Pancreas (tissue), 10 donors: ENCODE measurements around the gene ZDHHC7. TPM values are rescaled to one million over a fixed set of nuclear protein-coding genes. Genes with fewer than 3 reads are reported as not detected.

Source experiments
- ATAC-seq, 4 donors: fragments of 200-7000 bp; cut with Tn5 transposase; one replicate each; pipeline versions ENCODE4 v1.8.0 to v1.9.1; 2020; ENCODE audit warnings: mild to moderate bottlenecking in 4 of 4, moderate library complexity in 4 of 4
- DNase-seq, 6 donors: peaks; one replicate each; pipeline ENCODE4 v3.0.0-alpha.2; 2020
- FAIRE-seq: peaks from 2 replicates; lab custom pipeline; 2012; peaks lifted over from hg19 to GRCh38; lab: Jason Lieb, UNC
- H3K27ac ChIP-seq, 4 donors: fragments of 200-600 bp; sonication (generic); 1 replicate in 3 of 4; 2 replicates in 1 of 4; pipeline versions ENCODE4 v1.5.0 to v1.8.0; 2020
- H3K27me3 ChIP-seq, 4 donors: fragments of 200-600 bp; one replicate each; pipeline ENCODE4 v1.8.0; 2021
- H3K36me3 ChIP-seq, 3 donors: fragments of 200-600 bp; sonication (generic) in 1 of 3; one replicate each; pipeline versions ENCODE4 v1.5.0 to v1.8.0; 2020 to 2021
- H3K4me1 ChIP-seq, 3 donors: fragments of 200-600 bp; one replicate each; pipeline ENCODE4 v1.8.0; 2021
- H3K4me3 ChIP-seq, 4 donors: fragments of 200-600 bp; sonication (generic) in 2 of 4; one replicate each; pipeline versions ENCODE4 v1.5.0 to v1.8.0; 2020 to 2021
- H3K9me3 ChIP-seq, 4 donors: fragments of 200-600 bp; one replicate each; pipeline ENCODE4 v1.8.0; 2021
- CTCF ChIP-seq, 4 donors: fragments of 200-600 bp; sonication (generic) in 3 of 4; IDR thresholded peaks; one replicate each; pipeline versions ENCODE4 v1.5.0 to v1.8.0; 2021; ENCODE audit warnings: antibody characterized with exemption in 4 of 4
- WGBS, 2 donors: extraction: QIAGEN DNeasy Blood & Tissue Kit; methylation state at CpG; one replicate each; pipeline ENCODE4 v1.1.7; 2013; 5-methylcytosine and 5-hydroxymethylcytosine counted together
- intact Hi-C, 3 donors: fragments of 100-400 bp; cut with DNase I; formaldehyde crosslinking; loops; one replicate each; pipeline versions ENCODE4 v1.11.1 to v1.14.2; 2022
- polyA plus RNA-seq, 2 donors: library from polyadenylated mRNA; stranded (reverse); fragments of 200-250 nt; gene quantifications; one replicate each; pipeline ENCODE4 v1.2.3, GENCODE V29; 2013
- total RNA-seq, 6 donors: library from RNA; stranded (reverse); fragmentation: NEBNext Ultra II Directional in 4 of 6; extraction: Animal tissue kit (Norgen Biotek cat#: 25700) in 4 of 6; gene quantifications; one replicate each; pipeline versions ENCODE4 v1.2.1 to v1.2.4, GENCODE V29; 2021 to 2023
- donor health status: healthy with polysubstance abuse.
- donor health status: DM: no; HTN: no; CAD: no; lungs with moderate emphysema.
- donor health status: DM: no; HTN: no; CAD: no.
- donor health status: control.
- donor health status: control.
- donor health status: Bipolar disorder and iron deficiency.
- donor health status: DM: yes; HTN: yes; CAD: no.
- donor health status: DM: no; HTN: no; CAD: no.
- donor health status: DM: no; HTN: no; CAD: no.
- donor health status: DM: yes; HTN: yes; CAD: no.

Gene ZDHHC7
- total and polyA plus RNA-seq, 8 donors: 10.7 to 28.8 (median 17.9) TPM

GRCh38 chr16:85017151-85017550 lies 5.8 kb upstream of the ZDHHC7 start:
- DNase-seq (peak in 1 of 6 donors; percentile 2), ATAC-seq (peak in 1 of 4 donors; percentile 8)

GRCh38 chr16:85015481-85016187 lies 4.3 kb upstream of the ZDHHC7 start:
- Histone ChIP-seq H3K36me3 (no peaks in the 10 kb centered on the region), H3K4me1 (peaks cover 10 to 17% (median 16%) of the 10 kb centered on the region in 3 donors), H3K27me3 (no peaks in the 10 kb centered on the region), H3K4me3 (no peak overlapping the region), H3K27ac (no peak overlapping the region), H3K9me3 (no peaks in the 10 kb centered on the region)
- FAIRE-seq: no peak
- 89 to 93% methylated on average over 5 of the region's 5 CpGs for WGBS, 2 donors
- ATAC-seq: no peak
- TF ChIP-seq CTCF (IDR thresholded peaks at IDR 0.05): no peak
- no peak for DNase-seq
- intact Hi-C loops: no loop called here

More at GRCh38 chr16:85017151-85017550, 5.8 kb upstream of the ZDHHC7 start:
- intact Hi-C loops: no loop called here
- no peaks in the 10 kb centered on the region for H3K27me3 ChIP-seq
- no peaks in the 10 kb centered on the region for H3K36me3 ChIP-seq
- no peak overlapping the region for H3K27ac ChIP-seq
- H3K4me3 ChIP-seq: no peak overlapping the region
- H3K4me1 ChIP-seq: peaks cover 10 to 17% (median 16%) of the 10 kb centered on the region in 3 donors
- H3K9me3 ChIP-seq: no peaks in the 10 kb centered on the region
- no peak for TF ChIP-seq CTCF (IDR thresholded peaks at IDR 0.05)
- WGBS, 2 donors: 86 to 89% methylated on average over 4 of the region's 4 CpGs
- FAIRE-seq: no peak

- whole genome bisulfite sequencing, 2 donors: 51 to 58% methylated on average over 2 of the region's 2 CpGs
- DNase-seq (no peak), ATAC-seq (no peak), FAIRE-seq (no peak)
- no peaks in the 10 kb centered on the region for H3K27me3 ChIP-seq
- intact Hi-C loops: no loop called here
- no peak overlapping the region for H3K4me3 ChIP-seq
- H3K36me3 ChIP-seq: no peaks in the 10 kb centered on the region
- H3K27ac ChIP-seq: no peak overlapping the region
- peaks cover 10 to 24% (median 20%) of the 10 kb centered on the region in 3 donors for H3K4me1 ChIP-seq
- no peak for TF ChIP-seq CTCF (IDR thresholded peaks at IDR 0.05)
- H3K9me3 ChIP-seq: no peaks in the 10 kb centered on the region
Observed at GRCh38 chr16:85014311-85014710, 3.0 kb upstream of the ZDHHC7 start.

GRCh38 chr16:85011846-85012284 lies 530 bp upstream of the ZDHHC7 start:
- Histone ChIP-seq H3K27me3 (no peaks in the 10 kb centered on the region), H3K4me3 (peak overlapping the region; percentile 57 to 80 (median 68)), H3K9me3 (no peaks in the 10 kb centered on the region), H3K4me1 (peaks cover 0 to 33% (median 19%) of the 10 kb centered on the region in 3 donors), H3K36me3 (no peaks in the 10 kb centered on the region), H3K27ac (peak overlapping the region; percentile 85 to 99 (median 98))
- WGBS, 2 donors: 10 to 12% methylated on average over 17 of the region's 17 CpGs
- ATAC-seq: peak; percentile 15 to 42 (median 32)
- no peak for TF ChIP-seq CTCF (IDR thresholded peaks at IDR 0.05)
- intact Hi-C loops: no loop called here
- no peak for DNase-seq
- no peak for FAIRE-seq

GRCh38 chr16:85010446-85010930 lies 847 bp downstream of the ZDHHC7 start:
- Histone ChIP-seq H3K27me3 (no peaks in the 10 kb centered on the region), H3K4me1 (peaks cover 0 to 33% (median 20%) of the 10 kb centered on the region in 3 donors), H3K4me3 (peak overlapping the region; percentile 57 to 80 (median 68)), H3K9me3 (no peaks in the 10 kb centered on the region), H3K27ac (peak overlapping the region; percentile 85 to 99 (median 98)), H3K36me3 (no peaks in the 10 kb centered on the region)
- intact Hi-C loops: no loop called here
- no peak for TF ChIP-seq CTCF (IDR thresholded peaks at IDR 0.05)
- WGBS, 2 donors: 9% methylated on average over 9 of the region's 9 CpGs
- no peak for FAIRE-seq
- DNase-seq: no peak
- no peak for ATAC-seq
